ENCODE measurements around the gene PCDH9. TPM values are rescaled to one million over a fixed set of nuclear protein-coding genes. Genes with fewer than 3 reads are reported as not detected.

PCDH9 gene
- polyA plus RNA-seq, 3 donors = 0.03 TPM; not detected in 1

- Mint-ChIP-seq H3K27ac (no peak overlapping the region), H3K27me3 (ENCODE audit: low read depth in 3 of 3) (no peaks in the 10 kb centered on the region), H3K9me3 (peaks cover 0 to 1% (median 0%) of the 10 kb centered on the region in 7 donors), H3K36me3 (no peaks in the 10 kb centered on the region), H3K4me3 (no peak overlapping the region), H3K4me1 (no peaks in the 10 kb centered on the region)
- Histone ChIP-seq H3K27me3 (ENCODE audit: control insufficient read depth in 2 of 2, insufficient read depth in 2 of 2, low read length in 2 of 2) (no peaks in the 10 kb centered on the region), H3K79me2 (ENCODE audit: insufficient read depth, low read length) (no peaks in the 10 kb centered on the region), H3K9ac (ENCODE audit: insufficient read depth, low read length, poor library complexity, severe bottlenecking) (no peak overlapping the region), H3K4me3 (replicated peaks in 1 of 3; ENCODE audit: low read depth in 2 of 3, low read length in 3 of 3) (no peak overlapping the region), H3K9me3 (replicated peaks in 1 of 2; ENCODE audit: control insufficient read depth in 1 of 2, insufficient read depth in 1 of 2, low read length in 2 of 2) (no peaks in the 10 kb centered on the region), H3K27ac (ENCODE audit: low read depth in 1 of 2, low read length in 2 of 2) (no peak overlapping the region), H3K4me2 (replicated peaks; ENCODE audit: extremely low read depth, low read length, poor library complexity, severe bottlenecking) (no peak overlapping the region), H3K36me3 (replicated peaks in 1 of 2; ENCODE audit: control insufficient read depth in 1 of 2, insufficient read depth in 2 of 2, low read length in 2 of 2) (no peaks in the 10 kb centered on the region), H4K20me1 (ENCODE audit: insufficient read depth, low read length) (no peaks in the 10 kb centered on the region), H2AFZ (ENCODE audit: insufficient read depth, low read depth, low read length, poor library complexity, severe bottlenecking) (no peak overlapping the region), H3K4me1 (ENCODE audit: control insufficient read depth in 1 of 2, insufficient read depth in 2 of 2, low read length in 2 of 2) (no peaks in the 10 kb centered on the region)
- intact Hi-C loops (cut with micrococcal nuclease) = no loop called here
- 100% methylated on average over 4 of the region's 8 CpGs for WGBS (ENCODE audit: insufficient coverage)
- TF ChIP-seq, protein P1, sequence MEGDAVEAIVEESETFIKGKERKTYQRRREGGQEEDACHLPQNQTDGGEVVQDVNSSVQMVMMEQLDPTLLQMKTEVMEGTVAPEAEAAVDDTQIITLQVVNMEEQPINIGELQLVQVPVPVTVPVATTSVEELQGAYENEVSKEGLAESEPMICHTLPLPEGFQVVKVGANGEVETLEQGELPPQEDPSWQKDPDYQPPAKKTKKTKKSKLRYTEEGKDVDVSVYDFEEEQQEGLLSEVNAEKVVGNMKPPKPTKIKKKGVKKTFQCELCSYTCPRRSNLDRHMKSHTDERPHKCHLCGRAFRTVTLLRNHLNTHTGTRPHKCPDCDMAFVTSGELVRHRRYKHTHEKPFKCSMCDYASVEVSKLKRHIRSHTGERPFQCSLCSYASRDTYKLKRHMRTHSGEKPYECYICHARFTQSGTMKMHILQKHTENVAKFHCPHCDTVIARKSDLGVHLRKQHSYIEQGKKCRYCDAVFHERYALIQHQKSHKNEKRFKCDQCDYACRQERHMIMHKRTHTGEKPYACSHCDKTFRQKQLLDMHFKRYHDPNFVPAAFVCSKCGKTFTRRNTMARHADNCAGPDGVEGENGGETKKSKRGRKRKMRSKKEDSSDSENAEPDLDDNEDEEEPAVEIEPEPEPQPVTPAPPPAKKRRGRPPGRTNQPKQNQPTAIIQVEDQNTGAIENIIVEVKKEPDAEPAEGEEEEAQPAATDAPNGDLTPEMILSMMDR (IDR thresholded peaks at IDR 0.05) = no peak
- DNase-seq = no peak
Observed at GRCh38 chr13:67052550-67053490, 177.3 kb downstream of the PCDH9 start.

GRCh38 chr13:67049744-67050143 lies 180.4 kb downstream of the PCDH9 start:
- Mint-ChIP-seq H3K27ac (no peak overlapping the region), H3K4me3 (no peak overlapping the region)
- no peaks in the 10 kb centered on the region for H3K27me3 ChIP-seq (ENCODE audit: control insufficient read depth in 2 of 2, insufficient read depth in 2 of 2, low read length in 2 of 2)

More at GRCh38 chr13:67049744-67050143, 180.4 kb downstream of the PCDH9 start:
- Histone ChIP-seq H3K4me2 (replicated peaks; ENCODE audit: extremely low read depth, low read length, poor library complexity, severe bottlenecking) (no peak overlapping the region), H2AFZ (ENCODE audit: insufficient read depth, low read depth, low read length, poor library complexity, severe bottlenecking) (no peak overlapping the region), H3K79me2 (ENCODE audit: insufficient read depth, low read length) (no peaks in the 10 kb centered on the region), H3K4me1 (ENCODE audit: control insufficient read depth in 1 of 2, insufficient read depth in 2 of 2, low read length in 2 of 2) (no peaks in the 10 kb centered on the region), H3K27ac (ENCODE audit: low read depth in 1 of 2, low read length in 2 of 2) (no peak overlapping the region), H3K9me3 (replicated peaks in 1 of 2; ENCODE audit: control insufficient read depth in 1 of 2, insufficient read depth in 1 of 2, low read length in 2 of 2) (no peaks in the 10 kb centered on the region), H4K20me1 (ENCODE audit: insufficient read depth, low read length) (no peaks in the 10 kb centered on the region), H3K36me3 (replicated peaks in 1 of 2; ENCODE audit: control insufficient read depth in 1 of 2, insufficient read depth in 2 of 2, low read length in 2 of 2) (no peaks in the 10 kb centered on the region), H3K9ac (ENCODE audit: insufficient read depth, low read length, poor library complexity, severe bottlenecking) (no peak overlapping the region), H3K4me3 (replicated peaks in 1 of 3; ENCODE audit: low read depth in 2 of 3, low read length in 3 of 3) (no peak overlapping the region)
- Mint-ChIP-seq H3K36me3 (no peaks in the 10 kb centered on the region), H3K4me1 (no peaks in the 10 kb centered on the region), H3K27me3 (ENCODE audit: low read depth in 3 of 3) (no peaks in the 10 kb centered on the region), H3K9me3 (peaks cover 0 to 1% (median 0%) of the 10 kb centered on the region in 7 donors)
- TF ChIP-seq, protein P1 (IDR thresholded peaks at IDR 0.05) = no peak
- intact Hi-C loops (cut with micrococcal nuclease) = no loop called here
- DNase-seq = no peak
- WGBS (ENCODE audit: insufficient coverage) = 100% methylated on average over 1 of the region's 1 CpG
